Stimulated activated CD8-positive, alpha-beta memory T cell treated with anti-CD3 and anti-CD28 coated beads, Interleukin-4, amount 100 ng/mL, for 48 hours (primary cell): Measurements from ENCODE around the gene VANGL1.

Experiments
- DNase-seq: peaks from one replicate; pipeline ENCODE4 v3.0.0-alpha.2; 2020

The VANGL1 gene

DNA sequence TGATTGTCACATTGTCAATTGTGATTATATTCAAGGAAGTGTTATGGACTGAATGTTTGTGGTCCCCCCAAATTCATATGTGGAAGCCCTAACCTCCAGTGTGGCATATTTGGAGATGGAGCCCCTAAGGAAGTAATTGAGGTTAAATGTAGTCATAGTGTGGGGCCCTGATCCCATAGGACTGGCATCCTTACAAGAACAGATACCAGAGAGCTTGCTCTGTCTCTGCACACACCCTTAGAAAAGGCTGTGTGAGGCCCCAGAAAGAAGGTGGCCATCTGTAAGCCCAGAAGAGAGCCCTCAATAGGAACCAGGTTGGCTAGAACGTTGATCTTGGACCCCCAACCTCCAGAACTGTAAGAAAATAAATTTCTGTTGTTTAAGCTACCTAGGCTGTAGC is 28.1 kb downstream of the VANGL1 start:
- no peak for DNase-seq

DNA sequence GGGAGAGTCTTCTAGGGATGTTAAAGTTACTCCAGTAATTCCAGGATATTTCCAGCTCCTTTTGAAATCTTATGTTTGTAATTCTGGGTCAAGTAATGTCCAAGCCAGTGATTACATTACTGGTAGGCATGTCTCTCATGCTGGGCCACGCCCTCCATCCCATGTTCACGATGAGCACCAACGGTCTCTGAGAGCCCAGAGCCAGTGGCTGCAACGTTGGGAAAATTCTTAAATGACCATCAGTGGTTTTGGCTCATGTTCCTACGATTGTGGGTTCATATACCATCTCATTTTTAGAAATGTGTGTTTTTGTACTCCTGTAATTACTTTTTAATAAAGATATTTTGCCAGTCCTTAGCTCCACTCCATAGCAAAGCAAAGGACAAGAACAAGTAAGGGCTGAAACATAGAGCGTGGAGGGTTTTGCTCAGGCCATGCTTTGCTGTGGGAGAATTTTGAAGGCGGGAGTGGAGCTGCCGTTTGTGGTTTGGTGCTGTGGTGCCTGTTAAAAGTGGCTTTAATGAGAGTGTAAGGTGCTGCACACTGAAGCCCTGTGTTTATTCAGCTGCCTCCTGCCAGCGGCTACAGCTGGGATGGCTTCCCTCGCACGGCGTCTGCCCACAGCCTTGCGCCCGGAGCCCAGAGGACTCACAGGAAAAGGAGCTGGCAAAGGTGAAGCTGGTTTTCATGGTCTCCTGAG is 28.9 kb downstream of the VANGL1 start:
- no peak for DNase-seq

DNA sequence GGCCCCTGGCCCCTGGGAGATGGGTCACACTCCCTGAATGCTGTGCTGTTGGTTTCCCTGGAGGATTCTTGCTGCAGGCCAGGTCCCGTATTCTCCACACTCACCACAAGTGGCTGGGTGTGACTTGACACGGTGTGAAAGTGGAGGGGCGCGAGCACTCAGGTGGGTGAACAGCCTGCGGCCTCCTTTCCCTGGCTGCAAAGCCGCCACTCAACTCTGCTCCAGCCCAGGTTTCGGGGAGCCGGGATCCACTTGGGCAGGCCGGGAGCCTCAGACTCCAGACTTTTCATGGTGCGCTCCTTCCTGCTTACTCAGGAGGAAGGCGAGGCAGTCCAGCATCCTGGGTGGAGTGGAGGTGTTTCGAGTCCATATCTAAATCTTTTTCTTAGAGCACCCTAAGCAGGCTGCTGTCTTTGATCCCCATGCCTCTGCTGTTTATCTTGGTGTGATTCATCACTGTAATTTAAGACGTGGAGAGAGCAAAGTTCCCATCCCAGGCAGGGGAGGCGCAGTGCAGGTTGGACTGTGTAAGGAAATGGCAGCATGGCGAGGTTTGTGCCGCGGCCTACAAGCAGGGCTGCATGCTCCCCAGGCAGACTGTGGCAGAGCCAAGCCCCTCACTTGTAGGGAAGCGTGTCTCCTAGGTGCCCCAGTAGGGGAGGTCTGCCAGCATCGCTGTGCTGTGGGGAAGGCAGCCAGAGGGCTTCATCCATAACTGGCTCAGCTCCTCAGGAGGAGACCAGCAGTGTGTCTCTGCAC is 29.6 kb downstream of the VANGL1 start:
- no peak for DNase-seq

DNA sequence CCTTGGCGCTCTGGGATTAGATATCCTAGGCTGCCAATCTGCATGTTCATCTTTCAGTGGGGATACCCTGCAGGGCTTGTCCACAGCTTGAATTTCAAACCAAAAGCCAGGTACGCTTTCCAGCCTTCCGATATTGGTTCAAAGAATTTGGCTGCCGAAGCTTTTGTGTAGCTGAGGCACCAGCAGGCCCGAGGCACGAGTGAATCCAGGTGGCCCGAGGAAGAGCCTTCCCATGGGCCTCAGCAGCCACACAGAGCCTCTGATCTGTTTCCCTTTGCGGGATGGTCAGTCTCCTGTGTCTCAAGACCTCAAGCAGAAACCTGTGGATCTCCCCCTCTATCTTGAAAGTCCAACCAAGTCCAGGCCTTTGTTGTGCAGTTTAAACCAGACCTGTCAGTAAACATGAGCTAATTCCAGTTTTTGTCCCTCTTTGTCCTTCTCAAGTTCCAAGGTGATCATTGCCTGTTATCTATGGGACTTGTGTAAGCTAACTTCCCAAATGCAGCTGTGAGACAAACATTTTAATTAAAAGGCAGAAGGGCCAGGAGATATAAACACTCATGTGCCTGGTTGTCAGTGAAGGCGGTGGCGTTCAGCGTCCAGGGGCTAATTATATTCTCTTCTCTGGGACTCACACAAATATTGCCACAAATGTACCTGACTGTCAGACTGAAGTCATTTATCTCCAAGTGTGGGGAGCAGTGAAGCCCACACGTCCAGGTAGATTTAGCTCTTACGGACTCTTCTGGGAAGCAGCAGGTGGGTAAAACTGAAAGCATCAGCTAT is 30.6 kb downstream of the VANGL1 start:
- DNase-seq: no peak

DNA sequence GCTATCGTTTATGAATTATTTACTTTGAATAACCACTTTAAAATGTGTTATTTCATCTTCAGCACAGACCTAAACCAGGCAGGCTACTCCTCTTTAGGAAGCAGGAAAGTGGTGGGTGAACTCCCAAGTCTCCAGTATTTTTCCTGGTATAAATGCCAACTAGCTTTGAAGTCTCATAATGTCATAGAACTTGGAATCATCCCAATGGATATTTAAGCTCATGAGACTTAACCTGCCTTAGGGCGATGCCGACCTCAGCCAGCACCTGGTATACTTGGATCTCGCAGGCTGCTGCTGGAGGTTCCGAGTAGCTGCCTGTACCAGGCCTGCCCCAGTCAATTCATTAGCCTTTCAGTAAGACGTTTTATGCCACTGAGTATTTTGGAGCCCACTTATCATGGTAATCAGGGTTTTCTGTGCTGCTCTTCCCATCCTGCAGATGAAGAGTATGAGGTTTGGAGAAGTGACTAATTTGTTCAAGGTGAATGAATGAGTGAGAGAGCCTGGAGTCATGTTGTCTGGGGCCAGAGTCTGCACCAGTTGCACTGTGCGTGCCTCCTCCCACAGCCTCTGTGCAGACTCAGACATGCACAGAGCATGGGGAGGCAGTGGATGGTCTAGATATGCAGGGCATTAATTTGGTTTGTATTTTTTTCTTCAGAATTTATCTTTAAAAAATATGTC is 34.9 kb downstream of the VANGL1 start:
- DNase-seq: no peak

DNA sequence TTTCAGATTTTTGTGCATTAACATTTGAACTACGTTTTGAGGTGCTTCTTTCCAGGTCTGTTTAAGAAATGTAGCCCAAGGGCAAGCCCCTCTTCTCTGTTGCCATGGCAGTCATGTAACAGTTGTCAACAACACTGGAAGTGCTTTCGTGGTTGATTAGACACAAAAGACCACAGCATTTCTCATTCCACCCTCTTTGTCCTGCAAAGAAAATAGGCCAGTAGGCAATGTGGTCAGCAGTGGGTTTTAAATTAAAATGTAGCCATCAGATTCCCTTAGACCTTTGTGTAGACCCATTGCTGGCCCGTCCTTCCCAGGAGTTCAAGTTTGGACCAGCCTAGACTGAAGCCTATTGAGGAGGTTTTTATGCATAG is 35.4 kb downstream of the VANGL1 start:
- DNase-seq: no peak

DNA sequence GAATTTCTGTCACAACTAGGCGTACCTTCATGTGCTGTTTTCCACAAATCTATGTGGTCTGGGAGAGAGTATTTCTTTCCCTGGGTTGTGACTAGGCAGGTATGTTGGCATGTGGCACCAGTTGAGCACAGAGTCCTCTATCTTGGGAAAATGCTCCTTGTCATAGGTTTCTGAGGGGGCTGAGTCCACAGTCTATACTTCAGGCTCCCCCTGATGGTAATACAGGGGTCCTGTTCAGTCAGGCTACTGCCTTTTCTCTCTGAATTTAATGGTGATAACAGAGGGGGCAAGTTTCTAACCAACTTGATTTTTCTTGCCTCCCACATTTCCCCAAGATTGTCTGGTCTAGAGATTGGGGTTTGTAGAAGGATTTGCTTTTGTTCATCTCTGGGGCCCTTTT is 35.8 kb downstream of the VANGL1 start:
- no peak for DNase-seq

DNA sequence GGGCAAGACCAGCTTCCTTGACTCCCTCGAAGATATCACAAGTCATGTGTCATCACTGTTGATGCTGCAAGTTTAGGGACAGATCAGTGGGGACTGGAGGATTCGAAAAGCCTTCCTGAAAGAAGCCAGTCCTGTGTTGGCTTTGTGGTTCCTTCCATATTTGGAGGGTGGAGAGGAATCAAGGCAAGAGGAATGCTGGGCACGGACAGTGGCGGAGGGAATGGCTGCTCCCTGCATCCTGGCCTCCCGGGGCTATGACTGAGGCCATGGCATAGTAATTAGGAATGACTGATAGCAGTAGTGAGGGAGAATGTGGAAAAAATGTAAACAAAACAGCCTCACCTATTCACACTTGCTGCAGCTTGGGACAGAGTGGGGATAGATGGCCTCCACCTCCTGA is 36.4 kb downstream of the VANGL1 start:
- DNase-seq: no peak

DNA sequence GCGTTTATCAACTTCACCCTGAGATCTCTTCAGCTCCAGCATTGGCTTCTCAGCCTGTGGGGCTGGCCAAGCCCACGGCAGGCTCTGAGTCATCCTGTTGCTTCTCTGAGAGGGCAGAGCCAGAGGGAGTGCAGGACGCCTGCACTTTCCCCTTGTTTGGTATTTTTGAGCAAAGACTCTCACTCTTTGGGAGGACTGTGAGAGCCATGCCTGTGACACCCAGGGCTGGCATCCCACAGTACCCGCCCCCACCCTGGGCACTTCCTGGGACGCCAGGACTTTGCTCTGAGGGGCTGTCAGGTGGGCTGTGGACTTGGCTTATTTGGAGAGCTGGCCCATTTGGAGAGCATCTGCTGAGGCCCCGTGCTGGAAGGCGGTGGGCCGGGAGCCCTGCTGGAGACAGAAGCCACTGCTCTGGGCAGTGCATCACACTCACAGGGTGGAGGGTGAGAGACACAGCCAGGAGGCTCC is 37.4 kb downstream of the VANGL1 start:
- no peak for DNase-seq

DNA sequence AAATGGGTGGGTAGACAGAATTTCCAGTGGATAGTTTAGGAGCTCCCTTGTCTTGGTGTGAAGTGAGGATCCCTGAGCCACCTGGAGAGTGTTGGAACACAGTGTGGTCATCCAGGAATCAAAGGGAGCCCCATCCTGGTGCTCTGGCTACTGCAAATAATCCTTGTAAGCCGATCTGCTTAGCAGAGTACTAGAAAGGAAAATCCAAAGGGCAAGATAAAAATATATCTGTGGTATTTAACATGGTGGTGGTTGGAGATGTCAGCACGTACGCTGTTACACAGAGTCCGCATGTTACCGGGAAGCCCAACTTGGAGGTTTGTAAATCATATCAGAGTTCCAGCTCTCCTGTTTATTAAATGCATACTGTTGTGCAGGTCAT is 39.0 kb downstream of the VANGL1 start:
- no peak for DNase-seq

DNA sequence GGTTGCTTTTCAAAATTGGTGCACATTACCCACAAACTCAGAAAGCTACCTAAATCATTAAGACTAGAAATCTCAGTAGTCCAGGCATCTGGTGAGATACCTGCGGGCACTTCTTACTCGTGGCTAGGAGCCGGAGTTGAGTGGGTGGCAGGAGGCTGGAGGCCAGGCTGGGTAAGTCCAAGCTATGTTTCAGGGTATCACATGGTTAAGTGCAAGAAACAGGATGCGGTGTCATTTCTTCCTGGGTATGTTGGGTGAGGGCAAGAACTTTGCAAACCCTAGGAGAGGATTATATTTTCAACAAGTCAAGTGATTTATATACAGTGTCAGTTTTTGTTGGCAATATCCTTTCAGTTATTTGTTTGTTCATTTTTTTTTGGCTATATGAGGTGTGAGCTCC is 41.0 kb downstream of the VANGL1 start:
- DNase-seq: no peak

DNA sequence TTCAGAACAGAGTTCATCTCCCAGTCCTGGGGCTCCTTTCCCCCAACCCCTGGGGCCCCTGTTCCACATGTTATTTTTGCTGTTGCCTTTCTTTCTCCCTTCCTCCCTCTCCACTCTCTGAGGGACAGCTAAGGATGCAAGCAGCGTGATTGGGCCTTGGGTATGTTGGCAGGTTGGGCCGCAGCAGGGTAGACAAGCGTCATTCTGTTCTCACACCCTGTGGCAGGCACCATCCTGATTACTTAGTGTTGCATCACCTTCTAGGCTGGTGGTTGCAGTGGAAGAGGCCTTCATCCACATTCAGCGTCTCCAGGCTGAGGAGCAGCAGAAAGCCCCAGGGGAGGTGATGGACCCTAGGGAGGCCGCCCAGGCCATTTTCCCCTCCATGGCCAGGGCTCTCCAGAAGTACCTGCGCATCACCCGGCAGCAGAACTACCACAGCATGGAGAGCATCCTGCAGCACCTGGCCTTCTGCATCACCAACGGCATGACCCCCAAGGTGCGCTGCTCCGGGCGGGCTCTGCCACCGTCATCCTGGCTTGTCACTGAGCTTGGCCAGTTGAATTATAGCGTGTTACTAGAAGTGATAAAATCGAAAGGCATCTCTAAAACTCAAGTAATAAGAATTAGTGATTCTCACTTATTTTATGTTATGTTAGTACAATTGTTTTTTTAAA is 43.4 kb downstream of the VANGL1 start:
- no peak for DNase-seq

DNA sequence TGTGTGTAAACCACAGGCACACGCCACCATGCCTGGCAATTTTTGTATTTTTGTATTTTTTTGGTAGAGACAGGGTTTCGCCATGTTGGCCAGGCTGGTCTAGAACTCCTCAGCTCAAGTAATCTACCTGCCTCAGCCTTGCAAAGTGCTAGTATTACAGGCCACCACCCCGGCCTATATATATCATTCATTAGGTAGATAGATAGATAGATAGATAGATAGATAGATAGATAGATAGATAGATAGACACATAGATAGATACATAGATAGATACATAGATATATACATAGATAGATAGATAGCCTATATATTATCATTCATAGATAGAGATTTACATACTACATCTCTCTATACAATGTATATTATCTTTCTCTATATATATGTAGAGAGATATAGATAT is 46.0 kb downstream of the VANGL1 start:
- DNase-seq: no peak

DNA sequence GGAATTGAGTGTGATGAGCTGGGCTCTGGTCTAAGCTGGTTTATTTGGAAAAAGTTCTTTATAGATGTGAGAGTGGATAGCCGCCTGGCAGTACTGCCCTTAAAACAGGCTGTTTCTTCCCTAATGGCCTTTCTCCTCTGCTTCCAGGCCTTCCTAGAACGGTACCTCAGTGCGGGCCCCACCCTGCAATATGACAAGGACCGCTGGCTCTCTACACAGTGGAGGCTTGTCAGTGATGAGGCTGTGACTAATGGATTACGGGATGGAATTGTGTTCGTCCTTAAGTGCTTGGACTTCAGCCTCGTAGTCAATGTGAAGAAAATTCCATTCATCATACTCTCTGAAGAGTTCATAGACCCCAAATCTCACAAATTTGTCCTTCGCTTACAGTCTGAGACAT is 49.2 kb downstream of the VANGL1 start:
- DNase-seq: no peak

DNA sequence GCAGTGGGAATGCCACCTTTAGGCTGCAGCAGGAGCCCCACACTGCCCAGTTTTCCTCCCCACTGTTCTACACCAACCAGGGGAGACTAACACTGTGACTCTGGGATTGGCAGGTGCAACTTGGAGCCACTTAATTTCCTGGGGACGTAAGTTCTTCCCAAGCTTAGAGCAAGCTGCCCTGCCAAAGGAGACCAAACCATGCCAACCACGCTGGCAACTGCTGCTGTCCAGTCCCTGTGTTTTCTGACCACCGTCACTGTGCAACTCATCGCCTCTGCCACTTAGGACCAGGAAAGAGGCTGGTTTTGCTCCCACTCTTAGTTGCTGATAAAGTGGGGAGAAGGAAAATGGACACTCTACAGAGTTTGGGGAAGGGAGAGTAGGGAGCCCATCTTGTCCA is 50.5 kb downstream of the VANGL1 start:
- no peak for DNase-seq

DNA sequence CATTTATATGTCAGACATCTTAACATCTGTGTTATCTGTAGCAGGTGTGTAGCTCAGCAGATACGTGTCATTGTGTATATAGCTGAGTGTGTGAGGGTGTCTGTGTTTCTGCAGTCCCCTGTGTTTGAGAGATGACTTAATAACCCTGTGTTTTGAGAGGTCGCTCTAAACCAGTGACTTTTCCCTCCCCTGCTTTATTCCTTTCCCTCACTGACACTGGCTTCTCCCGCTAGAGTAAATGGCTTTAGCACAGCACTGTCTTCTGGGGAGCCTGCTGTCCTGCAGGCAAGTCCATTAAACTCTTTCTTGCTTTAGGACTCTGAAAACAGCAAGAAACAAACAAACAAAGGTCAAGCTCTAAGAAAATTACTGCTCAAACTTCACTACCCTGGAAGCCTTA is 53.0 kb downstream of the VANGL1 start:
- no peak for DNase-seq

DNA sequence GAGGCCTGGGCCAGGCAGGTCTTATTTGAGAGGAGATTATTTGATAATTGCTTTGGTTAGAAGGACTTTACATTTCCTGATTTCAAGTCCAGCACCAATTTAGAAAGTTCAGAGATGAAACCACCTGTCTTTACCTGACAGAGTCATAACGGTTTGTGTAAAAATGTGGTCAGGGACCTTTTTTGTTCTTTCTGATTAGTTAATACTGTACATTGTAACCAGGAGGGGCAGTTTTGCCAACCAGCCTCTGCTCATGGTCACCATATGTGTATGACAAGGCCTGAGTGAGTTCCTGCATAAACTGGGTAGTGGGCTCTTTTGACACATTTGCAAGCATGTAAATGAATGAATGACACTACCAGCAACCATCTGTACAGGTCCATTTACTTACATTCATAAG is 55.8 kb downstream of the VANGL1 start:
- no peak for DNase-seq

DNA sequence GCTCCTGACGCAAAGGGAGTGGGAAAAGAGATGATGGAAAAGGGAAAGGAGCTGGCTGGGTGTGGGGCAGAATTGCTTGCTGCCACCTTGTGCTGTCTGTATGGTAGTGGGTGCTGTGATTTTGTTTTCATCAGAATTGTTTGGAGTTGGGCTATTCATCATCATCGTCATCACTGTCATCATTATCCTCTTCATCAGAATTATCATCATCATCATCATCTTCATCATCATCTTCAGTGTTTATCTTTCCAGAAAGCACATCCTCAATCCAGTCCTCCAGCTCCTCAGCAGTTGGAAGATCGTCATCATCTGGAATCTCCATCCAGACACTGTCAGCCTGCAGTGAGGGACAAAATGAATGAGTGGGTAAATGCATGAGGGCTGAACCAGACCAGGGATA is 59.3 kb downstream of the VANGL1 start:
- no peak for DNase-seq

DNA sequence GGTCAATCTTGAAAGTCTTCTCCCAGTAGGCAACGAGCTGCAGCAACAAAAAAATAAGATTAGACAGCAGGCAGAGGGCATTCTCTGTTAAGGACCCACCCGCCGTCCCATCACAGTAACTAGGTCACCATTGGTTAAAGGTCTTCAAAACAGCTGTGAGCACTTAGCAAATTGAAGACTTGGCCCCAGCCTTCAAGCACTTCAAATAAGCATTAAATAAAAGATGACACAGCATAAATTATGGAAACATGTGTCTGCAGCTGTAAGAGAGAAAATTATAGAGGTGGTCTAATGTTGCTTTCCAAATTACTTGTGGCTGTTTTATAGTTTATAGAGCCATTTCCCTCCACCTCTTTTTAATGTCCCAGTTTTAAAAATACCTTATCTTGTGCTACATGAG is 61.2 kb downstream of the VANGL1 start:
- DNase-seq: no peak

DNA sequence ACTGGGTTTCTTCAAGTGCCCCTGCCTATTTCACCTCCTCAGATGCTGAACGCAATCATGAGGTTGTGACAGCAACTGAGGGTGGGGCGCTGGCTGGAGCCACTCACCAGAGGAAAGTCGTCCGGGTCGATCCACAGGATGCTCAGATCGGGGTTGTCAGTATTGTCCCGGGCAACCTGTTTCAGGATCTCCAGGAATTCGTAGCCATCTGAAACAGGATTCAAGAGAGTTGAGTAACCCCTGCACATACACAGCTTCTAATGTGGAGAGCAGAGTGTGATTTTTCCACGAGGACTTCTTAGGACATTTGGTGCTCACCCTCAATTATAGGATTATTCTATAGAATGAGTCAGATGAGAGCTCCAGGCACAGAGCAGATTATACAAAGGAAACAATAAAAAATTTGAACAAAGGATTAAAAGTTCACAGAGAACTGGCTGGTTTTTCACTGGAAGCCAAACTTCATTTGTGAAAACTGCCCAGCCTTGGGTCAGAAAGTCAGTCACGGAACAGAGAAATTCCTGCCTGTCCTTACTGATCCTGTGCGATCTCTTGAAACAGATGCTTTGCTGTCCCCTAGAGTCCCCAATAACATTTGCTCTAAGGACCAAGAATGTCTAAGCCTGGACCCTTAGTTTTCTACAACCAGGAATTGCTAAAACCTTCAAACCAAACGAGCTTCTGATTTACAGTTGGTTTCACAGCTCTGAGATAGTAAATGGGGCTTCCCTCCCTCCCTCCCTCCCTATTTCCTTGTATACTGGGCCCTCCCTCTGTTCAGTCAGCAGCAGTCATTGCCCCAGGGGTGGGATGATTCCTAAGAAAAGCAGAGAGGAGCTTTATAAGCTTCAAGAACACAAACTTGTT is 63.5 kb downstream of the VANGL1 start:
- no peak for DNase-seq

DNA sequence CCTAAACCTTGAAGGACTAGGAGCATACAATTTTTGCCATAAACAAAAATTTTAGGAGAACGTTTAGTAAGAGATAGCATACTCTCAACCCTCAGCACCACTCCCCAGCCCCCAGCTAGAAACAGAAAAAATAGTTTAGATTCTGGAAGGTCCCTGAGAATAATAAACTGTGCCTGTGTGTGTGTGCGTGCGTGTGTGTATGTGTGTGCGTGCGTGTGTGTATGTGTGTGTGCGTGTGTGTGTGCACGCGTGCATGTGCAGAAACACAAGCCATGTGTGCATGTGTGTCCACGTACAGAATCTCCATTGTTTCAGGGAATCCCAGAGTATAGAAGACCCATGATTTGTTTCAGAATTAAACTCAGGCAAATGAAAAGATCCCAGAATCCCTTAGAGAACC is 64.2 kb downstream of the VANGL1 start:
- DNase-seq: no peak
